Thyroid gland (tissue), 4 donors: ENCODE data around the gene EPHA3.

ENCODE experiments used
- POLR2A ChIP-seq, 2 donors: fragments of 450-650 bp; IDR thresholded peaks; one replicate each; pipeline ENCODE4 v1.6.1; 2017; ENCODE audit warnings: antibody characterized with exemption in 2 of 2, mild to moderate bottlenecking in 2 of 2, moderate library complexity in 1 of 2
- TF ChIP-seq, protein P1 (sequence below), 6 experiments: fragments of 200-600 bp in 3 of 6; fragments of 450-650 bp in 3 of 6; sonication (generic) in 3 of 6; IDR thresholded peaks; one replicate each; pipeline ENCODE4 v1.5.1; 2016 to 2019; ENCODE audit warnings: antibody characterized with exemption in 6 of 6, mild to moderate bottlenecking in 2 of 6, inconsistent platforms in 1 of 6, moderate library complexity in 1 of 6

DNA sequence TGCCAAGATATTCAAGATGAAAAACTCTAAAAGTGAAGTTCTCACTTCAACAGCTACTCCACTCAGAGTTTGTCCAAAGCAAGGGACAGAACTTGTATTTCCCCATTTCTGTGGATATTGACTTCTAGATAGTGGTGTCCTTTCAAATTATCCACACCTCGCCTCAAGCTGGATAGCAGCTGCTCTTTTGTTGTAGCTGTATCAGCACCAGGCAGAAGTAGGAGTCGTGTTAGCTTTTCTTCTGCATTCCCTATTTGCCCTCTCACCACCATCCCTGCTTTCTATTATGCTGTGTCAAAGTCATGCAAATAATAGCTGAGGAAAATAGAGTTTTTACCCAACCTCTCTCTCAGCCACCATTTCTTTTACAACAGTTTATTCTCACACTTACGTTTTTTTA lies 303.8 kb downstream of the EPHA3 start:
- TF ChIP-seq, protein P1, sequence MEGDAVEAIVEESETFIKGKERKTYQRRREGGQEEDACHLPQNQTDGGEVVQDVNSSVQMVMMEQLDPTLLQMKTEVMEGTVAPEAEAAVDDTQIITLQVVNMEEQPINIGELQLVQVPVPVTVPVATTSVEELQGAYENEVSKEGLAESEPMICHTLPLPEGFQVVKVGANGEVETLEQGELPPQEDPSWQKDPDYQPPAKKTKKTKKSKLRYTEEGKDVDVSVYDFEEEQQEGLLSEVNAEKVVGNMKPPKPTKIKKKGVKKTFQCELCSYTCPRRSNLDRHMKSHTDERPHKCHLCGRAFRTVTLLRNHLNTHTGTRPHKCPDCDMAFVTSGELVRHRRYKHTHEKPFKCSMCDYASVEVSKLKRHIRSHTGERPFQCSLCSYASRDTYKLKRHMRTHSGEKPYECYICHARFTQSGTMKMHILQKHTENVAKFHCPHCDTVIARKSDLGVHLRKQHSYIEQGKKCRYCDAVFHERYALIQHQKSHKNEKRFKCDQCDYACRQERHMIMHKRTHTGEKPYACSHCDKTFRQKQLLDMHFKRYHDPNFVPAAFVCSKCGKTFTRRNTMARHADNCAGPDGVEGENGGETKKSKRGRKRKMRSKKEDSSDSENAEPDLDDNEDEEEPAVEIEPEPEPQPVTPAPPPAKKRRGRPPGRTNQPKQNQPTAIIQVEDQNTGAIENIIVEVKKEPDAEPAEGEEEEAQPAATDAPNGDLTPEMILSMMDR (IDR thresholded peaks at IDR 0.05), result no peak
- no peak for TF ChIP-seq POLR2A (IDR thresholded peaks at IDR 0.05)
